ENCODE results near the gene TFB1M.
"Not testable (repeated sequence)": the region's sequence is repeated elsewhere in the genome, so short reads cannot be mapped to it uniquely, and the experiment has no call there.

The TFB1M gene

GRCh38 chr6:155245193-155245592 lies 69.1 kb downstream of the TFB1M start:
- in situ Hi-C loops (cut with MboI; ENCODE audit: low sequenced_read_pairs) = no loop called here
- Histone ChIP-seq H3K4me3 (no peak overlapping the region), H3K4me1 (no peaks in the 10 kb centered on the region), H3K9me3 (no peaks in the 10 kb centered on the region), H3K36me3 (replicated peaks) (no peaks in the 10 kb centered on the region), H3K27me3 (ENCODE audit: low read depth) (no peaks in the 10 kb centered on the region)
- no peak for DNase-seq (ENCODE audit: low spot score in 2 of 2)

- Histone ChIP-seq H3K9me3 (no peaks in the 10 kb centered on the region), H3K27me3 (ENCODE audit: low read depth) (no peaks in the 10 kb centered on the region), H3K4me1 (no peaks in the 10 kb centered on the region), H3K4me3 (no peak overlapping the region), H3K36me3 (replicated peaks) (no peaks in the 10 kb centered on the region)
- in situ Hi-C loops (cut with MboI; ENCODE audit: low sequenced_read_pairs) = no loop called here
- DNase-seq (ENCODE audit: low spot score in 2 of 2) = no peak
These were observed 69.8 kb downstream of the TFB1M start for GRCh38 chr6:155244434-155244833.

DNA sequence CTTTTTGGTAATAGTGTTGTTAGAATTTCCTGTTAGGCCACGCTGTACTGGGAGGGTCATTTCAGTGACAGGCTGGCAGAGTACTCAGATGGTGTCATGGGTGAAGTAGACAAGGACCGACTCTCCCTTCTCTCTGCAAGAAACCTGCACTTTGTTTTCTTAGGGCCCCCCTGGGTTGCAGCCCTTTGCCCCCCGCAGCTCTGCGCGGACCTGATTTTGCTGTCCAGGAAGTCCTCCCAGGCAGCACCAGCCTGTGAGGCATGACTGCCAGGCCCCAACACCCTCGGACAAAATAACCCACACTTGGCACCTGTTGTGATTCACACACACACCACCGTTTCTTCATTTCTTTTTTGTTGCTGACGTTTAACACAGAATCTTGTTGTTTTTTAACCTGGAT lies 72.3 kb downstream of the TFB1M start:
- no peaks in the 10 kb centered on the region for H3K27me3 ChIP-seq (ENCODE audit: low read depth)
- DNase-seq (ENCODE audit: low spot score in 2 of 2) = no peak
- H3K36me3 ChIP-seq (replicated peaks) = no peaks in the 10 kb centered on the region
- H3K4me3 ChIP-seq = no peak overlapping the region
- peaks cover 16% of the 10 kb centered on the region for H3K9me3 ChIP-seq
- H3K4me1 ChIP-seq = no peaks in the 10 kb centered on the region
- in situ Hi-C loops (cut with MboI; ENCODE audit: low sequenced_read_pairs) = no loop called here

- no peak for DNase-seq (ENCODE audit: low spot score in 2 of 2)
- Histone ChIP-seq H3K4me3 (no peak overlapping the region), H3K27me3 (ENCODE audit: low read depth) (no peaks in the 10 kb centered on the region), H3K4me1 (no peaks in the 10 kb centered on the region), H3K36me3 (replicated peaks) (no peaks in the 10 kb centered on the region), H3K9me3 (peaks cover 19% of the 10 kb centered on the region)
- in situ Hi-C loops (cut with MboI; ENCODE audit: low sequenced_read_pairs) = no loop called here
These were observed 73.2 kb downstream of the TFB1M start for GRCh38 chr6:155240905-155241600.

GRCh38 chr6:155237613-155238012 lies 76.7 kb downstream of the TFB1M start:
- Histone ChIP-seq H3K36me3 (replicated peaks) (no peaks in the 10 kb centered on the region), H3K9me3 (peaks cover 23% of the 10 kb centered on the region), H3K4me3 (no peak overlapping the region), H3K4me1 (no peaks in the 10 kb centered on the region), H3K27me3 (ENCODE audit: low read depth) (no peaks in the 10 kb centered on the region)
- no peak for DNase-seq (ENCODE audit: low spot score in 2 of 2)
- in situ Hi-C loops (cut with MboI; ENCODE audit: low sequenced_read_pairs) = no loop called here

GRCh38 chr6:155235087-155235486 lies 79.2 kb downstream of the TFB1M start:
- H3K27me3 ChIP-seq (ENCODE audit: low read depth) = no peaks in the 10 kb centered on the region
- H3K4me3 ChIP-seq = no peak overlapping the region
- no peaks in the 10 kb centered on the region for H3K4me1 ChIP-seq
- DNase-seq (ENCODE audit: low spot score in 2 of 2) = no peak
- in situ Hi-C loops (cut with MboI; ENCODE audit: low sequenced_read_pairs) = no loop called here
- H3K36me3 ChIP-seq (replicated peaks) = no peaks in the 10 kb centered on the region
- peaks cover 23% of the 10 kb centered on the region for H3K9me3 ChIP-seq

DNA sequence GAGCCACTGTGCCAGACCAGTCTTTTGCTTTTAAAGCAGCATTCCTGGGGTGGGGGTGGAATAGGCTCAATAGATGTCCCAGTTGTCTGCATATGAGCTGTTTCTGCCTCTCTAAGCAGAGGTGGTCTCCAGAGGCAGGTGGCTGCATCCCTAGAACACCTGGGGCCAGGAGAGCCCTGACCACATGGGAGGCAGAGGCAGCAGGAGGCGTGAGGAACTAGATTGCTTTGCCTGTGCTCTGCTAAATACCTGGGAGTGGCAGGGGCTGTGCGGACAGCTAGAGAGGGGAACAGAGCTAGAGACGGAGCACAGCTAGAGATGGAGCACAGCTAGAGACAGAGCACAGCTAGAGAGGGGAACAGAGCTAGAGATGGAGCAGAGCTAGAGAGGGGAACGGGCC lies 79.6 kb downstream of the TFB1M start:
- H3K27me3 ChIP-seq (ENCODE audit: low read depth) = no peaks in the 10 kb centered on the region
- no peaks in the 10 kb centered on the region for H3K4me1 ChIP-seq
- no peak for DNase-seq (ENCODE audit: low spot score in 2 of 2)
- peaks cover 23% of the 10 kb centered on the region for H3K9me3 ChIP-seq
- in situ Hi-C loops (cut with MboI; ENCODE audit: low sequenced_read_pairs) = no loop called here
- H3K4me3 ChIP-seq = no peak overlapping the region
- H3K36me3 ChIP-seq (replicated peaks) = no peaks in the 10 kb centered on the region

- in situ Hi-C loops (cut with MboI; ENCODE audit: low sequenced_read_pairs) = no loop called here
These were observed 80.1 kb downstream of the TFB1M start for GRCh38 chr6:155234167-155234566.

DNA sequence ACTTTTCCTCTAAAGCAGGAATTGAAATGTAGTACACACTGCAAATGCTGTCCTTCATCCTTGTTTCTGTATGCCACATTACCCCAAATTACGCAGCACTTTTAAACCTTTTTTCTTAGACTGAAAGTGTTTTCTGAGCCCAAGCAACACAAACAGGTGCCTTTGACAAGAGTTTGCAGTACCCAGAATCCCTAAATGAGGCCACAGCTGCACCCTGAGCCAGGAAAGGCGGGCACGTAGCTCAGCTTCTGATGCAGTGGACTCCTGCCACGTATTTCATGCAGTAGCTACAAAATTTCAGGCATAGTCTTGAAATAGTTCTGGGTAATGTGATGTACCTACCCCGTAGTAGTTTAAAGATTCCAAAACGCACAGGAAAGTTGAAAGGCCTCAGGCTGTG lies 81.4 kb downstream of the TFB1M start:
- in situ Hi-C loops (cut with MboI; ENCODE audit: low sequenced_read_pairs) = no loop called here
- DNase-seq (ENCODE audit: low spot score in 2 of 2) = no peak
- H3K36me3 ChIP-seq (replicated peaks) = no peaks in the 10 kb centered on the region
- peaks cover 15% of the 10 kb centered on the region for H3K9me3 ChIP-seq
- no peaks in the 10 kb centered on the region for H3K4me1 ChIP-seq
- H3K27me3 ChIP-seq (ENCODE audit: low read depth) = no peaks in the 10 kb centered on the region
- H3K4me3 ChIP-seq = no peak overlapping the region

More at GRCh38 chr6:155234167-155234566, 80.1 kb downstream of the TFB1M start:
- Histone ChIP-seq H3K27me3 (ENCODE audit: low read depth) (no peaks in the 10 kb centered on the region), H3K4me3 (no peak overlapping the region), H3K36me3 (replicated peaks) (no peaks in the 10 kb centered on the region), H3K9me3 (peaks cover 23% of the 10 kb centered on the region), H3K4me1 (no peaks in the 10 kb centered on the region)
- no peak for DNase-seq (ENCODE audit: low spot score in 2 of 2)

GRCh38 chr6:155230975-155231374 lies 83.3 kb downstream of the TFB1M start:
- H3K9me3 ChIP-seq; H3K27me3 ChIP-seq (ENCODE audit: low read depth); H3K4me3 ChIP-seq; DNase-seq (ENCODE audit: low spot score in 2 of 2); H3K4me1 ChIP-seq; in situ Hi-C loops (cut with MboI; ENCODE audit: low sequenced_read_pairs); H3K36me3 ChIP-seq (replicated peaks): not testable (repeated sequence)

DNA sequence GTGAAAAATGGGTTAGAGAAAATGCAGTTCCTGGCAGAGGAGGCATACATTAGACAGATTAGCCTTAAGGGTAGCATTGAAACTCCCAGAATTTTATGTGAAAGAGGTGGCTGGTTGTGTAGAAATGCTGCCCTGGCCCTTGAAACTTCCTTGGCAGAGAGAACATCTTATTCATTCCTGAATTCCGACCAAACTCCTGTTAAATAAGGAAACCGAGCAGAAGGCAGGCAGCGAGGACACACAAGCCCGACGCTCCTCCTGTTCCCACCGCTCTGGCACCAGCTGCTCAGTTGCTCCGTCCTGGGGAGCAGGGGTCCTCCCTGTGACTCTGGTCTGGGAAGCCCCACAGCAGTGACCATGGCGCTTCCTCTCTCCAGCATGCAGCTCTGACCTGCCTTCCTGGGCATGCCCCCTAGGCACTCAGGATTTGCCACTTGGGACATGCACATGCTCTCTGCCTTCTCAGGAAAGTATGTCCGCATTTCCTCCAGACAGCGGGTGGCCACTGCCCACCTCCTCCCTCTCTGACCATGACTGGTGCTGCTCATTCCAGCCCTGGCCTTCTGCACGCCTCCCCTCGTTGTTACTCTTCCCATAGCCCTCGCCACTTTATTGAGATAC lies 85.6 kb downstream of the TFB1M start:
- in situ Hi-C loops (cut with MboI; ENCODE audit: low sequenced_read_pairs) = no loop called here
- no peaks in the 10 kb centered on the region for H3K27me3 ChIP-seq (ENCODE audit: low read depth)
- peaks cover 2% of the 10 kb centered on the region; the same call in 1 of the 2 replicates for H3K9me3 ChIP-seq
- no peak for DNase-seq (ENCODE audit: low spot score in 2 of 2)
- H3K36me3 ChIP-seq (replicated peaks) = no peaks in the 10 kb centered on the region
- H3K4me3 ChIP-seq = no peak overlapping the region
- no peaks in the 10 kb centered on the region for H3K4me1 ChIP-seq

GRCh38 chr6:155227046-155227445 lies 87.2 kb downstream of the TFB1M start:
- in situ Hi-C loops (cut with MboI; ENCODE audit: low sequenced_read_pairs) = no loop called here
- Histone ChIP-seq H3K27me3 (ENCODE audit: low read depth) (no peaks in the 10 kb centered on the region), H3K36me3 (replicated peaks) (no peaks in the 10 kb centered on the region), H3K9me3 (no peaks in the 10 kb centered on the region), H3K4me3 (no peak overlapping the region), H3K4me1 (no peaks in the 10 kb centered on the region)
- no peak for DNase-seq (ENCODE audit: low spot score in 2 of 2)

DNA sequence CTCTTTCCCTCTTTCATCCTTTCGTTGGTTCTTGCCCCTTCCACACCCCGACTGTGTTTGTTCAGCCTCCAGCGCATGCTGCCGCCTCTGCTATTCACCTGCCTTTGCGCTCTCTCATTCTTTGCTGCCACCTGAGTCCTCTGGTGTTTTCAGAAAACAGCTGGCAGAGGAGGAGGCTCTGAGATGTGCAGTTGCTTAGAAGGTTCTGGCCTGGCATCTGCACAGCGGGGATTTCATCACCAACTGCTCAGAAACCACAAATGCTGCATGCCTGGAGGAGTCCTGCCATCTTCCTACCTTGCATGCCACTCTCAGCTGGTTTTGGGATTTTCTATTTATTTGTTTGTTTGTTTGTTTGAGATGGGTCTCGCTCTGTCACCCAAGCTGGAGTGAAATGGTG lies 89.7 kb downstream of the TFB1M start:
- Histone ChIP-seq H3K4me3 (no peak overlapping the region), H3K27me3 (ENCODE audit: low read depth) (no peaks in the 10 kb centered on the region), H3K4me1 (no peaks in the 10 kb centered on the region), H3K36me3 (replicated peaks) (no peaks in the 10 kb centered on the region), H3K9me3 (no peaks in the 10 kb centered on the region)
- in situ Hi-C loops (cut with MboI; ENCODE audit: low sequenced_read_pairs) = no loop called here
- no peak for DNase-seq (ENCODE audit: low spot score in 2 of 2)

DNA sequence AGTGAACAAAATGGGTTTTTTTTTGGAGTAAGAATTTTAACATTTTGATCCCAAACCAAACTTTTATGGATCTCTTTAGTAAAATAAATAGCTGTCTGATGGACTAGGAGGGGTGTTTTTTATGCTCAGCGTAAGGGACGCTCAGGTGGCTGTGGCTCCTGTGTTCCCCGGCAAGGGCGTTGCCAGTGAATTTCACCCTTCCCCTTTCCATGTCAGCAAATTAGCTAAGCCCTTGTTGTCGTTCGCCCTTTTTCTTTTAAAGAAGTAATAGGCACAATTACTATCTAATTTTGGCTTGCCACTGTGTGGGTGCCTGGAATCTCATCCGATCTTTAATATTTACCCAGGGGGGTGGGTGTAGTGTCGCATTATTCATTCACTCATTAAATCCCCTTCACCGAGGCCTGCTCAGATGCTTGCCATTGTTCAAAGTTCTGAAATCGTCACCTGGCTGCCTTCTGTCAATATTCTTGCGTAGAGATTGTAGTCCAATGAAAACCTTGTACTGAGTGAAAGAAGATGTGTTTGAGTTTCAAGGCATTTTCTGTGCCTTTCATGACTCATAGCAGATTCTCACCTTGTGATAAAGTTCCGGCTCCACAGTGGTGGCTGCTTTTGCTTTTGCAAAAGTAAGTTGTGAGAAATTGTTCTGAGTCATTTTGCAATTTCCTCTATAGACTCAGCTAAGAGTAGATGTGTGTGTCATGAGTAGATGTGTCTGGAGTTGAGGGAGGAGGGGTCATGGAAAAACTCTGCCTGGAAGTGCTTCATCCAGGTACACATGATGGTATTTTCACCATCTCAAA lies 90.4 kb downstream of the TFB1M start:
- Histone ChIP-seq H3K4me3 (no peak overlapping the region), H3K9me3 (no peaks in the 10 kb centered on the region), H3K36me3 (replicated peaks) (no peaks in the 10 kb centered on the region), H3K4me1 (no peaks in the 10 kb centered on the region), H3K27me3 (ENCODE audit: low read depth) (no peaks in the 10 kb centered on the region)
- in situ Hi-C loops (cut with MboI; ENCODE audit: low sequenced_read_pairs) = no loop called here
- no peak for DNase-seq (ENCODE audit: low spot score in 2 of 2)

Data from HAP-1 (cell line).